Epidermal melanocyte (primary cell): Measurements from ENCODE around the gene GPC6.

Experiments
- DNase-seq: peaks from one replicate; pipeline ENCODE4 v3.0.0; 2011; ENCODE audit warnings: low spot score; ENCODE audit not compliant: insufficient read length

The GPC6 gene

DNA sequence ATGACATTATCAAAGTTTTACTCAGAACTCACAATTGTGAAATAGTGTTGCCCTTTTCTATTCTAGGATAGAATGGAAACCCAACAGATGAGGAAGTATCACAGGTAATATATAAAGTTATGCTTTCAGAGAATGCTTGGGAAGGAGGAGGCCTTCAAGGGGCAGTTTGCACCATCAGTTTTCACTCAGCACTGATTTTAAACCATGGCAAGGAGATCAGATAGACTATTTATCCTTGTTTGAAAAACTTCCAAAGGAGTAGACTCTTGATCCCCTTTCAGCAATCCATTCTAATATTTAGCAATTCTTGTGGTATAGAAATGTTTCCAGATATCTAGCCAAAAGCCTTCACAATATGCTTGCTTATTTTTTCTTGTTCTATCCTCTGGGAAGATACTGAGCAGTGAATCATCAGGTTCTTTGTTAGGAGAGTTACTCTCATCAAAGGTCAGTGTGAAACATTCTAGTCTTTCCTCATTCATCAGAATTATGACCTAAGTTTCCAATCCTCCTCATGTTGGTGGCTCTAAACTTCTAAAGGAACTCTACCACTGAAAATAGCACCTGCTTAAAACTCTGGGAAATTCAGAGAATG is 3.8 kb downstream of the GPC6 start:
- no peak for DNase-seq

DNA sequence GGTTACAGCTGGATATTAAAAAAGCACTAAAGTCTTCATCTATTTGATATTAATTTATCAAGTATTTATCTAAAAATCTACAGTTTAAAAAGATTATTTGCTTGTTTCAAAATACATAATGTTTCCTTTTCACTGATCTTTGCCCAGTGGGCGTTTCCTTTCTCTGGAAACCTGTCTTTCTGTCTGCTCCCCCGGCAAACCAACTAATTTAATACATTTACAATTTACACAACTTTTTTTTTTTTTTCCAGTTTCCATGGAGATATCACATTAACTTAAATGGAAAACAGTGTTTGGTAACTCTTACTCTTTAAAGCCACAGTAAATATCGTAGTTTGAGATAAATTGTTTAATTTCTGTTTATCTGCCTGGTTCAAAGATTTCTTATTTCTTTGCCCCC is 5.3 kb downstream of the GPC6 start:
- DNase-seq, result no peak

- DNase-seq, result no peak
Observed at GRCh38 chr13:93233997-93234416, 7.4 kb downstream of the GPC6 start.

DNA sequence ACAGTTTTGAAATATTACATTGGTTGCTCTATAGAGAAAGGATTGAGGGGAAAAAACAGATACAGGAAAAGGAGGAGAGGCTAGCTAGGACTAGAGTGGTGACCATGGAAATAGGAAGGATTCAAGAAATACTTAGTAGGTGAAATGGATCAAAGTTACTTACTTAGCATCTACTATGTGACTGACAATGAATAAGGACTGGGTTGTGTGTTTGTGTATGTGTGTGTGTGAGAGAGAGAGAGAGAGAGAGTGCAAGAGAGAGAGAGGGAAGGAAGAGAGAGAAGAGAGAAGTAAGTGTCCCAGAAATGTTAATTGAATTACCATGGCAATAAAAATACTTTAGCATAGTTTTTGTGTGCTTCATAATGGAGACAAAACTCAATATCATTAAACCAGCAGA is 7.9 kb downstream of the GPC6 start:
- no peak for DNase-seq

DNA sequence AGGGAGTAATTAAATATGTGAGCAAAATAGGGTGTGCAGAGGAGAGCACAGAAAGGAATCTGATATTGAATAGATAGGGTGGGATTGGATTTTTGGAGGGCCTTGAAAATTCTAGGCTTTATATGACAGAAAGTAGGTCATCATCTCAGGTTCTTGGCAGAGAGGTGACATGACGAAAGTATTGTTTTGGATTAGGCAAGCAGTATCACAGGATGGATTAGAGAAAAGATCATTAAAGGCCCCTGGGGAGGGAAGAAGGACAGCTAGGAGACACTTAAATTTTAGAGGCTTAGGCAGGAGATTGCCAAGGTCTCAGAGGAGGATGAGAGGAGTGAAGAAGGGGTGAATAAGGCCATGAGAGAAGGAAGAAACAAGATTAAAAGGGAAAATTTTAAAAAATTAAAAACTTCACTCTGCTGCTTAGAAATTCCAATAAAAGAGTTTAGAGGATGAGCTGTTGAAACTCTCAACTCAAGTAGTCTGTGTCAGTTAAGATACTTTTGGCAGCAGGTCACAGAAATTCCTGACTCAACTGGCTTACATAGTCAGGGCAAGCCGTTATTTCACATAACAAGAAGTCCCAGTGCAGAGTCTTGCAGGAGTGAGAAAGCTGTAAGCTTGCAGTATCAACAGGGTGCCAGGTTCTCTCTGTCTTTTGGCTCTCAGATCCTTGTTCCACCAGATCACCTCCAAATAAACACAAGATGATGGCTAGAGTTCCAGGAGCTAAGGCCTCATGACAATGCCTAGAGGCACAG is 8.8 kb downstream of the GPC6 start:
- no peak for DNase-seq

DNA sequence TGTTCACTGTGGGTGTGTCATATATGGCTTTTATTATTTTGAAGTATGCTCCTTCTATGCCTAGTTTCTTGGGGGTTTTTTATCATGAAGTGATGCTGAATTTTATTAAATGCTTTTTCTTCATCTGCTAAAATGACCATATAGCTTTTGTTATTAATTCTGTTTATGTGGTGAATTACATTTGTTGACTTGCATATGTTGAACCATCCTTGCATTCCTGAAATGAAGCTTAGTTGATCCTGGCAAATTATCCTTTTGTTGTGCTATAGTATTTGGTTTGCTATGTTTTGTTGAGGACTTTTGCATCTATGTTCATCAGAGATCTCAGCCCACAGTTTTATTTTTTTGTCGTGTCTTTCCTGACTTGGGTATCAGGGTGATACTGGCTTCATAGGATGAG is 12.1 kb downstream of the GPC6 start:
- DNase-seq, result no peak

DNA sequence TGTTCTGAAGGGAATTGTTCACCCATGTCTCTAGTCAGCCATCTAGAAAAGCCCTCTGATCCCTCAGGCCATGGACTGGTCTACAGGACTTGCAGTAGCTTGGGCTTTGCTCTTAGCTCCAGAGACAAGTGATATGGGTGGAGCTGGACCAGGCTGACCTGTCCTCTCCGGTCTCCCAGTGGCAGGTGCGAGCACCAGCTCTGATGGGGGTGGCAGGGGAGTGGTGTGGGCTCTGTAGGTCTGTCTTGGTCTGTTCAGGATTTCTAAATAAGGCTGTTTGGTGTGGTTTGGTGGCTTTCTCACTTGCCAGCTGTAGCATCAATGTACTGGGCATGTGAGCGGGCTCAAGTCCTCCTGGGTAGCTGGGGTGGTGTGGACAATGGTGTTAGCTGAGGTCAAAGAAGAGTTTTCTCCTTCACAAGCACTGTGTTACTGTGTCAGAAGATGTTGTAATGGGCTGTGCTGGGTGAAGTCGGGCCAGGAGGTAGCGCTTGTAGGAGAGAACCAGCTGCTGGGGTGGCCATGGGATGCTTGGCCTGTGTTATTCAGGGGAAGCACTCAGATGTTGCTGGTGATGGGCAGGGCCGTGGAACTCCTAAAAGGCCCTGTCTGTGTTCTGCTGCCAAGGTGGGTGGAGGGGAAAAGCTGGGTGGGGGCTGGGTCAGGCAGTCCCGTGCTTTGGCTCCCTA is 16.9 kb downstream of the GPC6 start:
- DNase-seq, result no peak

DNA sequence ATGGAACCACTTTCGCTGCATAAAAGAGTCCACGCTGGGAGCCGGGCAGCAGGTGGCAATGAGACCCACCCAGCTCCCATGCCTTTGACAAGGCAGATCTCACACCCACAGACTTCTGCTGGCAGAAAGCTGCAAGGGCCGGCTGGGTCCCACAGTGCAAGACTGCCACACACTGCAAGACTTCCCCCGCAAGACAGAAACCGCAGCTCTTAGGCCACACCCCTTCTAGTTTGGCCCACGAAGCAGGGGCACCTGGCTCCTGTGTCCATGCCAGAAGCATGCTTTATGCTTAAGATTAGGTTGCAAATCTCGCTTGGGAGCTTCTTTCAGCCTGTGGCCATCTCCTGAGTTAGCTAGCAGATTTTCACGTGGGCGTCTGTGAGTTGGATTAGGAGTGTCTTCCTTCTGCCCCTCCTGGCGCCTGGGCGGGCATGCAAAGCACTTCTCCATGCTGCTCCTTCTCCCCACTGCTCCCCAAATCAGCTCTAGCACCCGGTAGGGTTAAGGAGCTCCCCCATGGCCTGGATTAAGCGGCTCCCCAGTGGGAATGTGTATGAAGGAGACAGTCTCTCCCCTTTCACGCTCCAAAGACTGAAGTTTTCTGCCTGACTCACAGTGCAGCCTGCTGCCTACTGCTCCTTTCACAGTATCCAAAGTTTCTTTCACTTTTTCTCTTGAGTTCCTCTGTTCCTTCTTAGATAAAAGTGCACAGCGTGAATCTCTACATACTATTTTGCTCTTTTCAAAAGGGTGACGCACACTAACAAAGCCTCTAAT is 17.7 kb downstream of the GPC6 start:
- DNase-seq, result no peak

DNA sequence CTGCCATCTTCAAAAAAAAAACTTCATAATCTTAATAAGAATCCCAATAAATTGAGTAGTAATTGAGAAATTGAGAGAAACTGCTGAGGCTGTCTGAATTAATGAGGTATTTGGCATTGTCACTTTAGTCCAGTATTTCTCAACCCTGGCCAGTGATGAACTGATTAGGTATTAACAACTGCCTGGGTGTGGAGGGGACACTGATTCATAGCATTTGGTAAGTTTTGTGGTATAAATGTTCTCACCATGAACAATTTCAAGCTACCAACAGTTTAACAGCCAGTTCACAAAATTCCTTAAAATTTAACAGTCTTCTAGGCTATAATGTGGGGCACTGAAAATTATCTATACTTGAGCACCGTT is 18.3 kb downstream of the GPC6 start:
- no peak for DNase-seq

GRCh38 chr13:93246069-93246468 is 19.5 kb downstream of the GPC6 start:
- no peak for DNase-seq

DNA sequence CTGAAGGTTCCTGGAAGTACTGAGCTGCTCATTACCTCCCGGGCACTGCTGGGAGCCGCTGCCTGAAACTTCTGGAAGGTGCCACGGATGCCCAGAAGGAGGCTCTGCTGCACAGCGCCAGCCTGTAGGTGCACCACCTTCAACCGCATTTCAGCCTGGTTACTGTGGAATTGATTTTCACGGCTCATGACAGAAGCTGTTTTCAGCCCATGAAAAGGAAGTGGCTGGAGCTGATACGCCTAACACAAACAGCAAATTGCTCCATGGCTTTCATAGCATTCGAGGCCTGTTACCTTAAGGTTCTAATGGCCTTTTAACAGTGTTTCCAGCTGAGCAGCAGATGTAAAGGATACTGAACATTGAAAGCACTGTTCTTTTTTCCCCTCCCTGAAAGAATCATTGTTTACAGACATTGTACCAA is 22.0 kb downstream of the GPC6 start:
- DNase-seq, result no peak

- no peak for DNase-seq
Observed at GRCh38 chr13:93249364-93250306, 23.0 kb downstream of the GPC6 start.

DNA sequence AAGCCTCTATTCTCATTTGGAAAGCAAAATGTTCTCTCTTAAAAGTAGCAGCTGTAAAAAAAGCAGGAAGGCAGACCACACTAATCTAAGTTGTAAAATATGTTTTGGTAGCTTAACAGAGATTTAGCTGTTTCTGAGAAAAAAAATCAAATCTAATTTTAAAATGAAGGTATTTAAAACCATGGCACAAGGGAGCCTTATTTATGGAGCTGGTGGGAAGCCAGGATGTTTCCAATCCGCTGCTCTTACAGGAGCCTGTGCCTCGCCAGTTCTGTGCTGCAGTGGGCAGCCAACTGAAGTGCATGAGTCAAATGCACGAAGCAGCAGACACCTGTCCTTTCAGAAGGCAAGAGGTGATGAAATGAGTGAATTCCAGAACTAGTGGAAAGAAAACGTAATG is 28.2 kb downstream of the GPC6 start:
- no peak for DNase-seq

GRCh38 chr13:93256998-93257397 is 30.4 kb downstream of the GPC6 start:
- DNase-seq, result no peak

DNA sequence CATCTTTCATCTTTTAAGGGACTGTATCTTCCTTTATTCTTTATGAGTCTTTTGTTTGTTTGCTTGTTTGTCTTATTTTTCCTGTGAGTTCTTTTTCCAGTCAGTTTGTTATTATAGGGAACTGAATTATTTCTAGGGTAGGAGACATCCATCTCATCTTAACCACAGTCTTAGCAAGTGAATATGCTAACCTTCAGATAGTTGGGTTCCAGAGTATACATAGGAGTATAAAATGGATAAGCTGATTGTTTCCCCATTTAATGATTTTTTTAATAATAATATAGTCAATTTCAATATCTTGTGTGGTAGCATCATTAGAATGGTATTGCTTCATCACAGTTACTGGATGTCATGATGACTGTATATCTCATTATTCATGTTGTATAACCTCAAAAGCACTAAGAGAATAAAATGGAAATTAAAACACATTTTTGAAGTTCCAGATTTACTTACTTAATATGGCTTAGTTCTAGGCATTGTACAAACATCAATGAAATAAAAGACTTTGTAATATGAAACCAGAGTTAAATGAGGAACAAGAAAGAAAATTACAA is 33.0 kb downstream of the GPC6 start:
- no peak for DNase-seq

DNA sequence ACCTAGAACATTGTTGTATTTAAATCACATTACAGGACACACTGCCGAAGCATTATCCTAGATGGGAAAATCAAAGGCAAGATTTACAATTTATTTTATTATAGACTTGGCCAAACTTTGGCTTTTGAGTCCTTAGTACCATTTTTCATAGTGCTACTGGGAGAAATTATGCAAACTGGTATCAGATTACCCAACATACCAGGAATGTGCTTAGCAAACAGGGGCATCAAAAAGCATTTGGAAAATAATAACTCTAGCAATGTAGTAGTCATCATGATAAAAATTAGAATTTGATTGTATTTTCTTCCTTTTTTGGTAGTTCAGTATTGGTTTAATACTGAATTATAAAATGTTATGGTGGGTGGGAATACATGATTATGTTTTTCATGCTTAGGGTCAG is 34.0 kb downstream of the GPC6 start:
- no peak for DNase-seq

DNA sequence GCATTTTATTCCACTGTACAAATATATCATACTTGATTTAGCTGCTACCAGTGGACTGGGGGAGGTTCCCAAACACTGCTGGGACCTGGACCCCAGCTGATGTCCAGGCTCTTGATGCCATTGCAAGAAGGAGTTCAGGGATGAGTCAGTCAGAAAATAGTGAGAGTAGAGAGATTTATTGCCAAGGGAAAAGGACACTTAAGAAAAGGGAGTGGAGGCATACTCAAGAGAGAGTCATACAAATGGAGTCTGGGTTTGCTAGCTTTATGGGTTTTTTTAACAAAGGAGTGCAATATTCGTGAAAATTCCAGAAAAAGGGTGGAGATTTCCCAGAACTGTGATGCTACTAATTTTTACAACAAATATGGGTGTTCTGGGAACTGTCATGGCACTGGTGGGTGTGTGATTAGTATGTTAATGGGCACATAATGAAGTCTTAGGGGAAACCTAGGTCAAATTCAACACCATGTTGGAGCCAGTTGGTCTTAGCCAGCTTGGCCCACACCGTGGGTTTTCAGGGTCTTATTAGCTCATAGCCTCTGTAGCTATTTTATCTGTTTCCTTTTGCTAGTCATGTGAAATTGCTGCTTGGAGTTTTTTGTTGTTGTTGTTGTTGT is 36.2 kb downstream of the GPC6 start:
- DNase-seq, result no peak

DNA sequence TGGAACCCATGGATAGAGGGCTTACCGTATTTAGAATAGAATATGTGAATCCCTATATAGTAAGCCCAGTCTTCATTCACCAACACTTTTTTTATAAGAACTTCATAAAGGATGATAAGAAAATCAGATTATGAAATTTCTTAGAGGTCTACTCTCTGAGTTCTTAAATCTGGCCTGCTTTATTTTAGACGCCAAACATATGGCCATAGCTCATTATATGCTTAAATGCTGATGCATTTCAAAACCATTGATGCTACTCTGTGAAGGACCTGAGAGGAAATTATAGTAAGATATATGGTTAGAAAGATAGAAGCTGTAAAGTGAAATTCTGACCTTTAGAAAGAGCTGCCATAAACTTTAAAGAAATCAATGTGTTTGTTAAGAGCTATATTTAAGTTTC is 38.3 kb downstream of the GPC6 start:
- no peak for DNase-seq

DNA sequence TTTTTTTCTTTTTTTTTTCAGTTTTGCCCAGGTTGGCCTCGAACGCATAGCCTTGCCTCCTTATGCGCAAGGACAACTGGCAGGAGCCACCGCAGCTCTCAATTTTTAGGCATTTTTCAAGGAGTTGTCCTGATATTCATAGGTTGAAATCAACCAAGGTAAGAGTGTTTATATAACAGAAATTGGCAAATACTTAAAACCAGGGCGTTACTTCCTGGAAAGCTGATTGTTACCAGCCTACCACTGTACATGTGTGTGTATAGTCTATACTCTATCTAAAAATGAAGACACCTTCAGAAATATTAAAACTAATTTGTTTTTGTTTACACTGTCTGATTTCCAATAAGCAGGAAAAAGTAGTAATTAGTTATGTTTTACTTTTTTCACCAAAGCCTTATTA is 39.2 kb downstream of the GPC6 start:
- no peak for DNase-seq

- DNase-seq, result no peak
Observed at GRCh38 chr13:93266681-93267080, 40.1 kb downstream of the GPC6 start.
